Adrenal gland (tissue), 5 donors: Measurements from ENCODE around the gene ZNF253.

Experiments used
- POLR2A ChIP-seq, 2 donors: fragments of 450-650 bp; IDR thresholded peaks; one replicate each; pipeline ENCODE4 v1.6.1; 2017; ENCODE audit warnings: antibody characterized with exemption in 2 of 2, mild to moderate bottlenecking in 2 of 2, moderate library complexity in 1 of 2
- TF ChIP-seq, protein P1 (sequence below), 6 experiments: fragments of 450-650 bp in 4 of 6; fragments of 200-600 bp in 2 of 6; sonication (generic) in 1 of 6; IDR thresholded peaks; 1 replicate in 5 of 6; 2 replicates in 1 of 6; pipeline versions ENCODE4 v1.5.1 to v1.8.0; 2016 to 2021; ENCODE audit warnings: antibody characterized with exemption in 6 of 6, mild to moderate bottlenecking in 2 of 6, moderate library complexity in 1 of 6
- donor health status: DM: no; HTN: no; CAD: no.

DNA sequence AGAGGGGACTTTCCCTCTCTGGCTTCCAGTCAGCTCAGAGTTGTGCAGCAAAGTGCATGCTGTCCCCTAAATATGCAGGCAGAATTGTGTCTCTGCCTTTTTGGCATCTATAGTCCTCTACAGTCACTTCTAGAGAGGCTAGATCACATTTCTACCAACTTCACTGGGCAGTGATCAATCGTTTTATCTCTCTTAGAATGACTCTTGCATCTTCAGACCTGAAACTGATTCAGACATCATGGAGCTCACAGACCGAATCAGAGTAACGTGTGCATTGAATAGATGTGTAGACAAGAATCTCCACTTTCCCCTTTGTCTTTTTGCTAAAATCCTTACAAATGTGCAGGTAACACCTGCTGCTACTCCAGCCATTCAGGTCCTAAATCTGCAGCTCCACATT, 6.2 kb downstream of the ZNF253 start:
- TF ChIP-seq POLR2A (IDR thresholded peaks at IDR 0.05) = no peak
- TF ChIP-seq, protein P1, sequence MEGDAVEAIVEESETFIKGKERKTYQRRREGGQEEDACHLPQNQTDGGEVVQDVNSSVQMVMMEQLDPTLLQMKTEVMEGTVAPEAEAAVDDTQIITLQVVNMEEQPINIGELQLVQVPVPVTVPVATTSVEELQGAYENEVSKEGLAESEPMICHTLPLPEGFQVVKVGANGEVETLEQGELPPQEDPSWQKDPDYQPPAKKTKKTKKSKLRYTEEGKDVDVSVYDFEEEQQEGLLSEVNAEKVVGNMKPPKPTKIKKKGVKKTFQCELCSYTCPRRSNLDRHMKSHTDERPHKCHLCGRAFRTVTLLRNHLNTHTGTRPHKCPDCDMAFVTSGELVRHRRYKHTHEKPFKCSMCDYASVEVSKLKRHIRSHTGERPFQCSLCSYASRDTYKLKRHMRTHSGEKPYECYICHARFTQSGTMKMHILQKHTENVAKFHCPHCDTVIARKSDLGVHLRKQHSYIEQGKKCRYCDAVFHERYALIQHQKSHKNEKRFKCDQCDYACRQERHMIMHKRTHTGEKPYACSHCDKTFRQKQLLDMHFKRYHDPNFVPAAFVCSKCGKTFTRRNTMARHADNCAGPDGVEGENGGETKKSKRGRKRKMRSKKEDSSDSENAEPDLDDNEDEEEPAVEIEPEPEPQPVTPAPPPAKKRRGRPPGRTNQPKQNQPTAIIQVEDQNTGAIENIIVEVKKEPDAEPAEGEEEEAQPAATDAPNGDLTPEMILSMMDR (IDR thresholded peaks at IDR 0.05) = no peak
